Putamen (tissue), 1 donor: ENCODE results near the gene CNNM2.
"Not testable (repeated sequence)": the region's sequence is repeated elsewhere in the genome, so short reads cannot be mapped to it uniquely, and the experiment has no call there.

Source experiments
- DNase-seq: peaks from one replicate; pipeline ENCODE4 v3.0.0-alpha.2; 2016; ENCODE audit warnings: low spot score

The CNNM2 gene

DNA sequence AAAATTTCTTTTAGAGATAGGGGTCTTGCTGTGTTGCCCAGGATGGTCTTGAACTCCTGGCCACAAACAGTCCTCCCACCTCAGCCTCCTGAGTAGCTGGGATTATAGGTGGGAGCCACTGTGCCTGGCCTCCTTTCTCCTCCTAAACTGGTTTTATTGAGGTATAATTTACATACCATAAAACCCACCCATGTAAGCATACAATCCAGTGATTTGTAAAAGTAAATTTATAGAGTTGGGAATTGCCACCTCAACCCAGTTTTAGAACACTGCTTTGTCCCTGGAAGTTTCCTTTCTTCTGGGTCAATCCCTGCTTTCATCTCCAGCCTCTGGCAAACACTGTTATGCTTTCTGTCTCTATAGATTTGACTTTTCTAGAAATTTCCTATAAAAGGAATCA is 49.0 kb downstream of the CNNM2 start:
- DNase-seq: no peak

GRCh38 chr10:102970562-102971340 is 52.7 kb downstream of the CNNM2 start:
- no peak for DNase-seq

- DNase-seq: no peak
Observed at GRCh38 chr10:102975483-102976379, 57.6 kb downstream of the CNNM2 start.

DNA sequence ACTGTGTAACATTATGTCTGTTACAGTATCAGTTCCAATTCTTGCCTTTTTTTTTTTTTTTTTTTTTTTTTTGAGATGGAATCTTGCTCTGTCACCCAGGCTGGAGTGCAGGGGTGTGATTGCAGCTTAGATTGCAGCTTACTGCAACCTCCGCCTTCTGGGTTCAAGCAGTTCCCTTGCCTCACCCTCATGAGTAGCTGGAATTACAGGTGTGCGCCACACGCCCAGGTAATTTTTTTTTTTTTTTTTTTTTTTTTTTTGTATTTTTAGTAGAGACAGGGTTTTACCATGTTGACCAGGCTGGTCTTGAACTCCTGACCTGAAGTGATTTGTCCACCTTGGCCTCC is 58.3 kb downstream of the CNNM2 start:
- DNase-seq: peak; percentile 13

GRCh38 chr10:102982296-102982695 is 64.2 kb downstream of the CNNM2 start:
- DNase-seq: no peak

GRCh38 chr10:102984086-102984485 is 66.0 kb downstream of the CNNM2 start:
- no peak for DNase-seq

GRCh38 chr10:102985811-102986210 is 67.7 kb downstream of the CNNM2 start:
- no peak for DNase-seq

DNA sequence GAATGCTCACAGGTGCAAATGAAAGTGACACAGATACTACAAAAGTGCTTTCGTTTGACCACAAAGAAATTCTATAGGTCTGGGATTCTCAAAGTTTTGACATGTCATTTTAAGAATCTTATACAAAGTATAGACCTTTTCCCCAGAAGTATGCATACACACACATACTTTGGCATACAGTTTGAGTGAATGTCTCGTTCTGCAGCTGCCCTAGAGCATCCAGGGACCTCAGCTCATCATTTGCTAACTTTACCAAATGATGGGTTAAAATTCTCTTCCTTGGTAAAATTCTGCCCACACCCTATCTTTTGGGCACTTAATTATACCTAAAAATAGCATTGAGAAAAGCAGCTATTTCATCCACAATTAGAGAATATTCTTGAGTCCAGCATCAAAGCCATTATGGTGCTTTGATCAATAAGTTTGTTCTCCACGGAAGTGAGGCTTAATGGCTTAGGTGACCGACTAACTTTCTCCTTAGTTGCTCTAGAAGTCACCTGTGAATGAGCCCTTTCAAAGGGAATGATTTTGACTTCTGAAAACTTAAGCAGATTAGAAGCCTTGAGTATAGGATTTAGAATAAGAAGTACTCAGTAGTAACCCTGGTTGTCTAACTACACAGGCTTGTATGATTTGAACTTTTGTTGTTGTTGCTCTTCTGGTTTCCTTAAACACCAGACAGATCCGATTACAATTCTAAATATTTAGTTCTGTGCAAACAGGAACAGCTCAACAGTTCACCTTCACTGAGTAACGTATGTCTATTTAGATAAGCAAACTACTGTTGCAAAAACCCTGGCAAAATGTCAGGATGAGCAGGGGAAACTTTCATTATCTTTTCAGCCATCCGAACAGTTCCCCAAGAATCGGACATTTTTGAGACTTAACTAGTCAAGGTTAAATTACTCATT is 70.6 kb downstream of the CNNM2 start:
- no peak for DNase-seq

GRCh38 chr10:102994531-102995295 is 76.6 kb downstream of the CNNM2 start:
- DNase-seq: no peak

GRCh38 chr10:102996876-102997275 is 78.8 kb downstream of the CNNM2 start:
- no peak for DNase-seq

GRCh38 chr10:102997998-102998397 is 79.9 kb downstream of the CNNM2 start:
- no peak for DNase-seq

- no peak for DNase-seq
Observed at GRCh38 chr10:102998399-102998907, 80.4 kb downstream of the CNNM2 start.

DNA sequence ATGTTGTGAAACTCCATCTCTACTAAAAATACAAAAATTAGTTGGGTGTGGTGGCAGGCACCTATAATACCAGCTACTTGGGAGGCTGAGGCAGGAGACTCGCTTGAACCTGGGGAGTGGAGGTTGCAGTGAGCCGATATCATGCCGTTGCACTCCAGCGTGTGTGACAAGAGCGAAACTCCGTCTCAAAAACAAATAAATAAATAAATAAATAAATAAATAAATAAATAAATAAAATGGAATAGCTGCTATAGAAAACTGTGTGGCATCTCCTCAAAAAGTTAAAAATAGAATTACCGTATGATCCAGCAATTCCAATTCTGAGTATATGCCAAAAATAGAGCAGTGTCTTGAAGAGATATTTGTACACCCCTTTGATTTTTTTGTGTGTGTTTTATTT is 82.0 kb downstream of the CNNM2 start:
- DNase-seq: not testable (repeated sequence)

DNA sequence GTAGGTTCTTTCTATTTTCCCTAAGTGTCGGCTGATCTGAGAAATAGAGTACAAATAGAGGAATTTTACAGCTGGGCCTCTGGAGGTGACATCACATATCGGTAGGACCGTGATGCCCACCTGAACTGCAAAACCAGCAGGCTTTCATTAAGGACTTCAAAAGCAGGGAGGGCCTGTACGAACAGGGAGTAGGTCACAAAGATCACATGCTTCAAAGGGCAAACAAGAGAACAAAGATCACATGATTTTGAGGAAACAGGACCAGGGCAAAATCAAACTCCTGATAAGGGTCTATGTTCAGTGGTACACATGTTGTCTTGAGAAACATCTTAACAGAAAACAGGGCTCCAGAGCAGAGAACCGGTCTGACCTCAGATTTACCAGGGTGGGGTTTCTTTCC is 88.9 kb downstream of the CNNM2 start:
- no peak for DNase-seq

GRCh38 chr10:103013416-103013815 is 95.3 kb downstream of the CNNM2 start:
- DNase-seq: no peak

DNA sequence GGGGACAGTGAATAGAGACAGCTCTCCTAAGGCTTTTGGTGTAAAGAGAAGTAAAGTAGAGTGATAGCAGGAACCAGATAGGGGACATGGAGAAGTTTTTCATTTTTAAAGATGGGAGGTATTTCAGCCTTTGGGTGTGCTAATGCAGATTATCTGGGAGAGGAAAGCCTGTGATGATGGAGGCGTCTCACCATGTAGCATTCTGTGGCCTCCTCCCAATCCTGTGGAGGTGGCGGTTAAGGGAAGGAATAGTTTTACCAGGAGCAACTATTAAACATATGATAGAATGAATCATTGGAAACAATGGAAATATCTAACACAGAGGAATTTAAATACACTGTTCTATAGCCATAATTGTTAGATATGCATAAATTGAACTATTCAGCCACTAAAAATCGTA is 101.3 kb downstream of the CNNM2 start:
- peak; percentile 57 for DNase-seq

GRCh38 chr10:103021150-103021899 is 103.2 kb downstream of the CNNM2 start:
- DNase-seq: no peak

DNA sequence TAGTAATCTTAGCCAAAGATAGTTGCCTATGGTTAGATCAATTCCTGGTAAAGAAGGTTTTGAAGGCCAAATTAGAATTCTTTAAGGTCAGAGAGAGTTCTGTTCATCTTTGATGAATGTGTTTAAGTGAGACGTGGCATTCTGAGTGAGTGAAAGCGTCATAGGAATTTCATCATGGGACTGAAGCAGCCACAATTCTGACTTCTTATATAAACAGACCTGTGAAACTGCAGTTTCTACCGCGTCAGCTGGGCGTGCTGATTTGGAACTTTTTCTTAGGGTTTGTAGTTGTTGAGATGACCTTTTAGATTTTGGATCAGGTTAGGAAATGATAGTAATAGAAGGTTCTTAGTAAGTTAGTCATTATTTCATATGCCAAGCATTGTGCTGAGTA is 103.8 kb downstream of the CNNM2 start:
- no peak for DNase-seq

GRCh38 chr10:103025696-103026095 is 107.6 kb downstream of the CNNM2 start:
- no peak for DNase-seq

DNA sequence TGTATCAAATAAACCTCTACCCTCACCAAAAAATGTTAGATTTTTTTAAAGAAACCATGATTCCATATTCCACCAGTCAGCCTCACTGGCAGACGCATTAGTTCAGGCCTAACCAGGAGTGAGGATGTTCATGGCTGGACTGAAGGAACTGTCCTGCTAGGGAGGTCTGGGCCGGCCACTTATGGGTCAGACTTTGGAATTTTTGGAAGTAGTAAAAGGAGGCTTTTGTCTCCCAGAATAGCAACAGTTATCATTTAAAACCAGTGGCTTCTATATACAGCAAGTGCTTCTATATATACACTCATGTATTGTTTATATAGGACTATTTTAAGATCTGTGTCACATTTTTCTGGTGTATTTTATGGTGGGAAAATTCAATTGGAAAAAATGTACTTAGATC is 120.5 kb downstream of the CNNM2 start:
- DNase-seq: no peak

- DNase-seq: no peak
Observed at GRCh38 chr10:103040418-103040817, 122.3 kb downstream of the CNNM2 start.
